ENCODE data around the gene SLFN12L. TPM values are rescaled to one million over a fixed set of nuclear protein-coding genes. Genes with fewer than 3 reads are reported as not detected.

SLFN12L gene
- total and polyA plus RNA-seq, 10 donors, result 0.39 to 39.5 (median 30.8) TPM

GRCh38 chr17:35453171-35453570 is 84.3 kb downstream of the SLFN12L start:
- H3K9me3 ChIP-seq, result no peaks in the 10 kb centered on the region
- no peak overlapping the region for H3K4me3 ChIP-seq
- peaks cover 0 to 19% (median 14%) of the 10 kb centered on the region in 6 donors for H3K4me1 ChIP-seq
- no peak overlapping the region for H3K27ac ChIP-seq
- no peaks in the 10 kb centered on the region for H3K36me3 ChIP-seq
- intact Hi-C loops (cut with DNase I; ENCODE audit: low total_unique reads), result no loop called here
- peaks cover 0 to 8% (median 0%) of the 10 kb centered on the region in 7 donors for H3K27me3 ChIP-seq (replicated peaks in 1 of 7)
- no peak for DNase-seq
- no peak for TF ChIP-seq POLR2AphosphoS5 (IDR thresholded peaks at IDR 0.05)
- no peak for TF ChIP-seq POLR2A (IDR thresholded peaks at IDR 0.05)
- no peak for TF ChIP-seq CTCF (IDR thresholded peaks at IDR 0.05 in 8 of 11, conservative IDR thresholded peaks at IDR 0.05 in 3 of 11)
- WGBS, 5 donors, result 76 to 85% (median 83%) methylated on average over 1 of the region's 1 CpG

- H3K27ac ChIP-seq, result peak overlapping the region in 5 of 8 donors; percentile 20 to 90 (median 88)
- peak overlapping the region; percentile 9 to 76 (median 64) for H3K4me3 ChIP-seq
- H3K27me3 ChIP-seq (replicated peaks in 1 of 7), result peaks cover 0 to 8% (median 0%) of the 10 kb centered on the region in 7 donors
- no peaks in the 10 kb centered on the region for H3K9me3 ChIP-seq
- DNase-seq, result peak; percentile 86
- TF ChIP-seq POLR2A (IDR thresholded peaks at IDR 0.05) (no peak), CTCF (IDR thresholded peaks at IDR 0.05 in 8 of 11, conservative IDR thresholded peaks at IDR 0.05 in 3 of 11) (no peak), POLR2AphosphoS5 (IDR thresholded peaks at IDR 0.05) (peak in 1 of 3 donors; percentile 51)
- WGBS, 5 donors, result 16 to 27% (median 20%) methylated on average over 36 of the region's 36 CpGs
- H3K36me3 ChIP-seq, result peaks cover 0 to 13% (median 2%) of the 10 kb centered on the region in 6 donors
- intact Hi-C loops (cut with DNase I; ENCODE audit: low total_unique reads), result no loop called here
- peaks cover 6 to 32% (median 25%) of the 10 kb centered on the region in 6 donors for H3K4me1 ChIP-seq
Observed at GRCh38 chr17:35449371-35449931, 88.0 kb downstream of the SLFN12L start.

- no peak for DNase-seq
- Histone ChIP-seq H3K4me1 (peaks cover 6 to 32% (median 25%) of the 10 kb centered on the region in 6 donors), H3K27me3 (replicated peaks in 1 of 7) (peaks cover 0 to 8% (median 0%) of the 10 kb centered on the region in 7 donors), H3K9me3 (no peaks in the 10 kb centered on the region), H3K27ac (peak overlapping the region; percentile 61 to 90 (median 86)), H3K36me3 (peaks cover 0 to 18% (median 2%) of the 10 kb centered on the region in 6 donors), H3K4me3 (peak overlapping the region; percentile 37 to 76 (median 64))
- 26 to 31% (median 30%) methylated on average over 12 to 16 of the region's 16 CpGs for whole genome bisulfite sequencing, 5 donors
- no peak for TF ChIP-seq POLR2AphosphoS5 (IDR thresholded peaks at IDR 0.05)
- TF ChIP-seq POLR2A (IDR thresholded peaks at IDR 0.05), result no peak
- TF ChIP-seq CTCF (IDR thresholded peaks at IDR 0.05 in 8 of 11, conservative IDR thresholded peaks at IDR 0.05 in 3 of 11), result no peak
- intact Hi-C loops (cut with DNase I; ENCODE audit: low total_unique reads), result no loop called here
Observed at GRCh38 chr17:35448899-35449227, 88.6 kb downstream of the SLFN12L start.

GRCh38 chr17:35448214-35448898 is 89.1 kb downstream of the SLFN12L start, which contains the start of gene SLFN13:
Gene SLFN13 (minus strand): TSS chr17:35448766. CDS start chr17:35445680, 3,086 bp downstream.
- Histone ChIP-seq H3K4me3 (peak within 1 kb of the TSS; percentile 37 to 76 (median 64)), H3K9me3 (no peaks in the 10 kb centered on the region), H3K4me1 (peaks cover 6 to 32% (median 25%) of the 10 kb centered on the region in 6 donors), H3K36me3 (peaks cover 0 to 23% (median 2%) of the 10 kb centered on the region in 6 donors), H3K27me3 (replicated peaks in 1 of 7) (peaks cover 0 to 8% (median 0%) of the 10 kb centered on the region in 7 donors), H3K27ac (peak within 1 kb of the TSS; percentile 61 to 90 (median 86))
- intact Hi-C loops (cut with DNase I; ENCODE audit: low total_unique reads), result no loop called here
- peak; percentile 96 for DNase-seq
- 0 to 4% (median 2%) methylated on average over 37 to 44 of the region's 44 CpGs for WGBS, 5 donors
- TF ChIP-seq POLR2A (IDR thresholded peaks at IDR 0.05), result peak in 1 of 3 donors; percentile 40
- no peak for TF ChIP-seq CTCF (IDR thresholded peaks at IDR 0.05 in 8 of 11, conservative IDR thresholded peaks at IDR 0.05 in 3 of 11)
- peak; percentile 85 to 90 (median 85) for TF ChIP-seq POLR2AphosphoS5 (IDR thresholded peaks at IDR 0.05)

All from spleen (tissue), 11 donors.